Activated naive CD8-positive, alpha-beta T cell (primary cell): Measurements from ENCODE around the gene OR2Y1.
"Not testable (repeated sequence)": the region's sequence is repeated elsewhere in the genome, so short reads cannot be mapped to it uniquely, and the experiment has no call there.

Experiments
- H3K27ac Mint-ChIP-seq: one replicate; pipeline ENCODE4 v1.8.0; 2021; ENCODE audit warnings: mixed read lengths
- H3K27me3 Mint-ChIP-seq: one replicate; pipeline ENCODE4 v1.8.0; 2021; ENCODE audit warnings: mixed read lengths
- H3K36me3 Mint-ChIP-seq: one replicate; pipeline ENCODE4 v1.8.0; 2021; ENCODE audit warnings: mixed read lengths
- H3K4me1 Mint-ChIP-seq: one replicate; pipeline ENCODE4 v1.8.0; 2021; ENCODE audit warnings: low read depth, mixed read lengths
- H3K4me3 Mint-ChIP-seq: one replicate; pipeline ENCODE4 v1.8.0; 2021; ENCODE audit warnings: mild to moderate bottlenecking, mixed read lengths
- H3K9me3 Mint-ChIP-seq: one replicate; pipeline ENCODE4 v1.8.0; 2021; ENCODE audit warnings: low read depth, mixed read lengths

Gene OR2Y1

DNA sequence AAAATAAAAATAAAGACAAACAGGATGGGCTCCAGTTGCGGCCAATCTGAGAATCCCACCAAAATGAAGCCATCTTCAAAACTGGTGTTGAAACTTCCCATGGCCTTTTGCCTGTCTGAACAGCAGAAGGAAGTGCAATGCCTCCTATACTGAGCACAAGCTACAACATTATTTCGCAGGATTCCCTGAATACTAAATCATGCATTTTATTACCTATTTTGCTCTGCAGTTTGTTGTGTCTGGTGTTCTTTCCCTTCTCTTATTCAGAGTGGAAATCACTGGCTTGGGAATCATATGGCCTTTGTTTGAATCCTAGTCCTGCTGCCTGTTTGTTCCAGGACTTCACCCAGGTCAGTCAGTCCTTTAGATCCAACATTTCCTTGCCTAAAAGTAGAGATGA lies at the start of gene OR2Y1:
OR2Y1 (minus strand) TSS at position 101 of the 400 bp plus-strand sequence; CDS start at position 101, 0 bp downstream.
- Mint-ChIP-seq H3K4me3 (no peak within 1 kb of the TSS), H3K4me1 (no peaks in the 10 kb centered on the region), H3K27ac (no peak within 1 kb of the TSS), H3K27me3 (peaks cover 17% of the 10 kb centered on the region), H3K9me3 (no peaks in the 10 kb centered on the region), H3K36me3 (no peaks in the 10 kb centered on the region)

DNA sequence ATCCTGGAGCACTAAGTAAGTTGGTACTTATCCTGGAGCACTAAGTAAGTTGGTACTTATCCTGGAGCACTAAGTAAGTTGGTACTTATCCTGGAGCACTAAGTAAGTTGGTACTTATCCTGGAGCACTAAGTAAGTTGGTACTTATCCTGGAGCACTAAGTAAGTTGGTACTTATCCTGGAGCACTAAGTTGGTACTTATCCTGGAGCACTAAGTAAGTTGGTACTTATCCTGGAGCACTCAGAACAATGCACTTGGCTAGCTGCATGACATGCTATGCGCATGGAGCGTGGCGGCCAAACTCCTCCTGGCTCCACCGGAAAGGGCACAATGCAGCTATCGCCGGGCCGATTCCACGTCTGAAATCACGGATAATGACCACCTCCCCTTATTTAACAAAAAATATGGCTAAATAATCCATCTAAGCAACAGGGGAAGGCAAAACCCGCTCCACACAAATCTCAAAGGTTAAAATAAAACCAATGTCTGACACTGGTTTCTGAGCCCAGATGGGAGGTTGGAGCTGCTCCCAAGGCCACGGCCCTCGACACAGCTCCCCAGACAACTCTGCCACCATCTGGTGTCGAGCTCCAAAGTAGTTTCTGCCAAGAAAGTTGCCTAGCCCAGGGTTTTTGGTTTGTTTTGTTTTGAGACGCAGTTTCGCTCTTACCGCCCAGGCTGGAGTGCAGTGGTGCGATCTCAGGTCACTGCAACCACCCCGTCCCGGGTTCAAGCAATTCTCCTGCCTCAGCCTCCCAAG lies 49.0 kb upstream of the OR2Y1 start:
- H3K9me3 Mint-ChIP-seq, H3K36me3 Mint-ChIP-seq, H3K4me3 Mint-ChIP-seq, H3K27ac Mint-ChIP-seq, H3K27me3 Mint-ChIP-seq: not testable (repeated sequence)
- peaks cover 45% of the 10 kb centered on the region for H3K4me1 Mint-ChIP-seq

- H3K9me3 Mint-ChIP-seq: no peaks in the 10 kb centered on the region
- H3K36me3 Mint-ChIP-seq: no peaks in the 10 kb centered on the region
- H3K4me1 Mint-ChIP-seq: peaks cover 37% of the 10 kb centered on the region
- no peak overlapping the region for H3K4me3 Mint-ChIP-seq
- H3K27ac Mint-ChIP-seq: peak overlapping the region; percentile 75
- no peaks in the 10 kb centered on the region for H3K27me3 Mint-ChIP-seq
Measured at GRCh38 chr5:180787711-180788431, 48.0 kb upstream of the OR2Y1 start.

GRCh38 chr5:180786531-180787398 lies 46.9 kb upstream of the OR2Y1 start:
- no peaks in the 10 kb centered on the region for H3K9me3 Mint-ChIP-seq
- H3K27ac Mint-ChIP-seq: peak overlapping the region; percentile 89
- no peaks in the 10 kb centered on the region for H3K36me3 Mint-ChIP-seq
- peaks cover 46% of the 10 kb centered on the region for H3K4me1 Mint-ChIP-seq
- no peak overlapping the region for H3K4me3 Mint-ChIP-seq
- no peaks in the 10 kb centered on the region for H3K27me3 Mint-ChIP-seq

- no peak overlapping the region for H3K4me3 Mint-ChIP-seq
- H3K36me3 Mint-ChIP-seq: no peaks in the 10 kb centered on the region
- peak overlapping the region; percentile 89 for H3K27ac Mint-ChIP-seq
- no peaks in the 10 kb centered on the region for H3K9me3 Mint-ChIP-seq
- H3K27me3 Mint-ChIP-seq: no peaks in the 10 kb centered on the region
- peaks cover 43% of the 10 kb centered on the region for H3K4me1 Mint-ChIP-seq
Measured at GRCh38 chr5:180785794-180786221, 46.0 kb upstream of the OR2Y1 start.

- Mint-ChIP-seq H3K4me3 (no peak overlapping the region), H3K27ac (peak overlapping the region; percentile 89), H3K4me1 (peaks cover 41% of the 10 kb centered on the region), H3K36me3 (no peaks in the 10 kb centered on the region), H3K27me3 (no peaks in the 10 kb centered on the region), H3K9me3 (no peaks in the 10 kb centered on the region)
Measured at GRCh38 chr5:180785121-180785781, 45.4 kb upstream of the OR2Y1 start.

- Mint-ChIP-seq H3K9me3 (no peaks in the 10 kb centered on the region), H3K4me1 (peaks cover 40% of the 10 kb centered on the region), H3K27me3 (no peaks in the 10 kb centered on the region), H3K36me3 (no peaks in the 10 kb centered on the region), H3K27ac (no peak overlapping the region), H3K4me3 (no peak overlapping the region)
Measured at GRCh38 chr5:180784497-180785097, 44.7 kb upstream of the OR2Y1 start.

- Mint-ChIP-seq H3K27me3 (no peaks in the 10 kb centered on the region), H3K36me3 (no peaks in the 10 kb centered on the region), H3K4me1 (peaks cover 40% of the 10 kb centered on the region), H3K9me3 (no peaks in the 10 kb centered on the region), H3K4me3 (no peak overlapping the region), H3K27ac (peak overlapping the region; percentile 7)
Measured at GRCh38 chr5:180783340-180784052, 43.6 kb upstream of the OR2Y1 start.

- H3K4me3 Mint-ChIP-seq: no peak overlapping the region
Measured at GRCh38 chr5:180782748-180783147, 42.9 kb upstream of the OR2Y1 start.

GRCh38 chr5:180781900-180782326 lies 42.1 kb upstream of the OR2Y1 start:
- not testable (repeated sequence) for H3K27me3 Mint-ChIP-seq, H3K36me3 Mint-ChIP-seq, H3K9me3 Mint-ChIP-seq, H3K27ac Mint-ChIP-seq, H3K4me3 Mint-ChIP-seq
- peaks cover 30% of the 10 kb centered on the region for H3K4me1 Mint-ChIP-seq

More at GRCh38 chr5:180782748-180783147, 42.9 kb upstream of the OR2Y1 start:
- no peaks in the 10 kb centered on the region for H3K36me3 Mint-ChIP-seq
- H3K27ac Mint-ChIP-seq: no peak overlapping the region
- no peaks in the 10 kb centered on the region for H3K9me3 Mint-ChIP-seq
- H3K4me1 Mint-ChIP-seq: peaks cover 36% of the 10 kb centered on the region
- no peaks in the 10 kb centered on the region for H3K27me3 Mint-ChIP-seq

DNA sequence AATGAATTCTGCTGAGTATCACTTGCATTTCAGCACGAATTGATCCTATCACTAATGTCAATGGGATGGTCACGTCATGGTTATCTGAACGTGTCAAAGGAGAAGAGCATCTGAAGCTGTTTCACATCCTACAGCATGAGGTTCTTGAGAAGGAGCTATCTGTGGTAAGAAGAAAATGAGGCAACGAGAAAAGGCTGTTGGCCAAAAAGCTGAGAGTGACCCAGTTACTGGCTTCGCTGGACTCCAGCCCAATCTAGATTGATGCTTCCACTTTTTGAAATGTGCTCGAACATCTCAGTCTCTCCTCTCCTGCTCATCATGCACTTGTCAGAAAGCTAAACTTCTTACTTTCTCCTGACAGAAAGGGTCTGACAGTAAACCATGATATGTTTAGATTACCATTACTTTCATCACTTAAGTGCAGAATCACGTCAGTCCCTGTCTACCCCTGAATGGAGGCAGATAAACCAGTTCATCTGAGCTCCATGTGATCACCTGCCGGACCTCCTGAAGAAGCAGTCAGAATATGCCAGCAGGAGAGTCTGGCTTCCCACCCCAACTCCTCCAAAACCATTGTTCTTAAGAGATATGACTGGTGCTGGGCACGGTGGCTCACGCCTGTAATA lies 40.2 kb upstream of the OR2Y1 start:
- H3K4me3 Mint-ChIP-seq: no peak overlapping the region
- peaks cover 16% of the 10 kb centered on the region for H3K4me1 Mint-ChIP-seq
- no peak overlapping the region for H3K27ac Mint-ChIP-seq
- no peaks in the 10 kb centered on the region for H3K27me3 Mint-ChIP-seq
- H3K36me3 Mint-ChIP-seq: no peaks in the 10 kb centered on the region
- no peaks in the 10 kb centered on the region for H3K9me3 Mint-ChIP-seq

DNA sequence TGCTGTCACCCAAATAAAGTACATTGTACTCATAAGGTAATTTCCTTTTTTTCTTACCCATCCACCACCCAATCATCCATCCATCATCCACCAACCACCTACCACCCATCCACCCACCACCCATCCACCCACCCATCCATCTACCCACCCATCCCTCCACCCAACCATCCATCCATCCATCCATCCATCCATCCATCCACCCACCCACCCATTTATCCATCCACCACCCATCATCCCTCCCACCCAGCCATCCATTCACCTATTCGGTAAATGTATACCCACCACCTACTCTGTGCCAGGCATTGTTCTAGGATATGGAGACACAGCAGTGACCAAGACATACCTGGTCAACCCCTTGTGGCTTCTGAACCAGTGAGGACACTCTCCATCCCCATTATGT lies 37.6 kb upstream of the OR2Y1 start:
- Mint-ChIP-seq H3K4me3 (no peak overlapping the region), H3K27me3 (peaks cover 11% of the 10 kb centered on the region), H3K9me3 (no peaks in the 10 kb centered on the region), H3K27ac (no peak overlapping the region), H3K36me3 (no peaks in the 10 kb centered on the region), H3K4me1 (peaks cover 5% of the 10 kb centered on the region)

GRCh38 chr5:180776376-180776775 lies 36.5 kb upstream of the OR2Y1 start:
- H3K36me3 Mint-ChIP-seq: peaks cover 3% of the 10 kb centered on the region
- H3K27me3 Mint-ChIP-seq: peaks cover 11% of the 10 kb centered on the region
- H3K27ac Mint-ChIP-seq: no peak overlapping the region
- H3K9me3 Mint-ChIP-seq: peaks cover 4% of the 10 kb centered on the region
- no peaks in the 10 kb centered on the region for H3K4me1 Mint-ChIP-seq
- H3K4me3 Mint-ChIP-seq: no peak overlapping the region
